CD4-positive, alpha-beta T cell treated with Interleukin-21 for 1 hour (primary cell): ENCODE measurements around the gene KSR1.
"Not testable (repeated sequence)": the region's sequence is repeated elsewhere in the genome, so short reads cannot be mapped to it uniquely, and the experiment has no call there.

Experiments
- DNase-seq: peaks from one replicate; pipeline ENCODE4 v3.0.0-alpha.2; 2020

The KSR1 gene

GRCh38 chr17:27455236-27455913, 873 bp upstream of the KSR1 start:
- DNase-seq: no peak

GRCh38 chr17:27456681-27457359, 572 bp downstream of the KSR1 start:
- no peak for DNase-seq

- peak; percentile 17 for DNase-seq
Measured at GRCh38 chr17:27457360-27457715, 1.1 kb downstream of the KSR1 start.

- DNase-seq: peak; percentile 14
Measured at GRCh38 chr17:27457731-27458523, 1.7 kb downstream of the KSR1 start.

GRCh38 chr17:27458524-27458908, 2.3 kb downstream of the KSR1 start:
- no peak for DNase-seq

GRCh38 chr17:27459433-27459832, 3.2 kb downstream of the KSR1 start:
- no peak for DNase-seq

- DNase-seq: no peak
Measured at GRCh38 chr17:27460196-27460725, 4.0 kb downstream of the KSR1 start.

GRCh38 chr17:27461192-27461859, 5.1 kb downstream of the KSR1 start:
- DNase-seq: no peak

GRCh38 chr17:27462149-27462548, 5.9 kb downstream of the KSR1 start:
- no peak for DNase-seq

- DNase-seq: no peak
Measured at GRCh38 chr17:27462714-27463113, 6.5 kb downstream of the KSR1 start.

- no peak for DNase-seq
Measured at GRCh38 chr17:27463235-27463677, 7.0 kb downstream of the KSR1 start.

GRCh38 chr17:27464019-27464418, 7.8 kb downstream of the KSR1 start:
- DNase-seq: not testable (repeated sequence)

GRCh38 chr17:27464431-27464830, 8.2 kb downstream of the KSR1 start:
- DNase-seq: no peak

GRCh38 chr17:27465875-27466274, 9.6 kb downstream of the KSR1 start:
- DNase-seq: not testable (repeated sequence)

GRCh38 chr17:27466376-27466742, 10.1 kb downstream of the KSR1 start:
- DNase-seq: no peak

GRCh38 chr17:27466743-27467375, 10.6 kb downstream of the KSR1 start:
- peak; percentile 49 for DNase-seq

GRCh38 chr17:27469256-27469655, 13.0 kb downstream of the KSR1 start:
- no peak for DNase-seq

GRCh38 chr17:27471321-27472269, 15.3 kb downstream of the KSR1 start:
- peak; percentile 66 for DNase-seq

- no peak for DNase-seq
Measured at GRCh38 chr17:27473190-27473747, 17.0 kb downstream of the KSR1 start.

GRCh38 chr17:27473748-27474609, 17.7 kb downstream of the KSR1 start:
- DNase-seq: peak; percentile 83
